DMS79 treated with DMSO at 0.1 percent for 48 hours (cell line): ENCODE results near the gene GPR18.
A peak's percentile ranks its signal among the peaks of the same experiment; 100 is the strongest.
"Not testable (repeated sequence)": the region's sequence is repeated elsewhere in the genome, so short reads cannot be mapped to it uniquely, and the experiment has no call there.

Experiments
- DNase-seq: peaks from one replicate; lab custom pipeline; 2025; lab: John Stamatoyannopoulos, UW

GPR18 gene

DNA sequence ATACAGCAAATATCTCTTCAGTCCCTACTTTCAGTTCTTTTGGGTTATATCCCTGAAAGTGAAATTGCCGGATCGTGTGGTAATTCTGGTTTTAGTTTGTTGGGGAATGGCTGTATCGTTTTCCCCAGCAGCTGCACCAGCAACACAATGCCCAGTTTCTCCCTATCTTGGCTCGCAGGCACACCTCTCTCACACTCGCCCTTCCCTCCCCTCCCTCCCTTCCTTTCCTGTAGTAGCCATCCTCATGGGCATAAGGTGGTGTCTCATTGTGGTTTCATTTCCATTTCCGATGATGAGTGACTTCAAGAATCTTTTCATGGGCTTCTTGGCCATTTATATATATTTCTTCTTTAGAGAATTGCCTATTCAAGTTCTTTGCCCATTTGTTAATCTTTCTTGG is 8.6 kb upstream of the GPR18 start:
- DNase-seq = no peak

GRCh38 chr13:99265821-99266426 is 7.7 kb upstream of the GPR18 start:
- DNase-seq = peak; percentile 84

DNA sequence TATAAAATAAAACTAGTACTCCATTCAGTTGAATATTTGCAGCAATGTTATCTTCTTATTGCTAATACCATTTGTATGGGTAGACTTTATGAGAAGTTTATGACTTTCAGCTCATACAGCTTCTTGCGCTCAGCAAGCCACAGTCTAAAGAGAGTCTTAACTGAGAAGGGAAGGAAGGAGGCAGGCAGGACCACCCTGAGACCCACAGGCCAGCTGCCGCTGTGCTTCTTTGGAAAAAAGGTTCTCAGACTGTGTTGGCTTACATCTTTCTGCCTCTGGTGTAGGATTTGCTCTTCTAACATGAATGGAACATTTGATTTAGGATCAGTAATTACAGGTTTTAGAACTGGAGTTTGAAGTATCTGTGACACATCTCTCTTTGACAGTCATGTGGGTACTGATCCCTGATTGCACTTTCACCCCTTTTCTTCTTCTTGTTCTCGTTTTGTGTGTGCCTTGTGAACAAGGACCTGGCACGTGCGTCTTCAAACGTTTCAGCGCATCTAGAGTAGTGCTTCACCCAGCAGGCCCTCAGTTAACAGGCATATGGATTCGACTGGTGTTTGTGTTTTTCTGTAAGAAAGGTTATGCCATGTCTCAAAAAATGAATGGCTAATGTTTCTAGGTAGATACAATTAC is 7.1 kb upstream of the GPR18 start:
- DNase-seq = peak; percentile 69

DNA sequence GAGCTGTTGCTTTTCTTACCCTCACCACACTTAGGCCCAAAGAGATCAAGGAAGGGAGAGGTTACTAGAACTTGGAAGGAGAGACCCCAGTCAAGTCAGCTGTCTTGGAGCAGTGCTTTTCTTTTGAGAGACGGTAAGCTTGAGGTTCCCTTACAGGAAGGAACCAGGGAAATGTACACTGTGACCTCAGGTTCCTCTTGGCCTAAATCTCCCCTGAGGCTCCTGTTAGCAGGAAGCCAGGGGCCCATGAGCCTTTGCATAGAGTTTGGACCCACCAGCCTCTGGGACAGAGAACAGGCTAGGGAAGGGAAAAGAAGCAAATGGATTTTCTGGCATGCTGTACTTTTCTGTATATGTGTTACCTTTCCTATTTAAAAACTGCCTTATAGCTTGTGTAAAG is 5.9 kb upstream of the GPR18 start:
- DNase-seq = no peak

- DNase-seq = no peak
These were observed 5.1 kb upstream of the GPR18 start for GRCh38 chr13:99263126-99263785.

- DNase-seq = no peak
These were observed 2.9 kb upstream of the GPR18 start for GRCh38 chr13:99261059-99261458.

GRCh38 chr13:99260216-99260615 is 2.0 kb upstream of the GPR18 start:
- no peak for DNase-seq

DNA sequence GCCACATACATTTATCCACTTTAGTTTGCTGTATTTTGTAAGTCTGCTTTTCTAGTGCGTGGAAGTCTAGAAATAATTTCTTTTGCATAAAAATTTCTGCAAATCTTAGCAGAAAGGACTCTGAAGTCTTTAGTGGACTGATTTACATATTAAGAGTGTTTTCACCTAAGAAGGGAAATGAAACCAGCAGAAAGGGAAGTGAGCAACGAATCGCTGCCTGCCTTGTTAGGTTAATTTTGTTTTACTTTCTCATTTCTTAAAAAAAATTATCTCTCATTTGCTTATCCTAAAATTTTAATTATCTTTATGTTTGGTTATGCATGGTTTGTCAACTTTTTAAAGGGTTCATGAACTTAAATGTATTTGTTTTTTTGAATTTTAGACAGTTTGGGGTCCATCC is 767 bp upstream of the GPR18 start:
- DNase-seq = no peak

DNA sequence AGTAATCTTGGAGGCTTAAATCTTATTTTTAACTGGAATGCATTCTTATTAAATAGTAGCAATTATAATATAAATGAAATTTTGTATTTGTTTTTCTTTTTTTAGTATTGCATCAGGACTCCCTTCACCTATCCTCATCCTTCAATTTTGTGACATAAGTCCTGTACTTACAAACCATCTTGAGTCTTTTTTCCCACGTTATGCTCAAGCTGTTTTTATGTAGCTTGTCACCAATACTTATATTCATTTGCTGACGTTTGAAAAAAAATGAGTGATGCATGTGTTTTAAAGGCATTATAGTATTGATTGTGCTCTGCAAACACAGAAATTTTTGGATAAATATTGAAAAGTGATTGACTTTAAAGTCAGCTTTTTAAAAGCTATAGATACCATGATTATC is 888 bp downstream of the GPR18 start:
- DNase-seq = no peak

- DNase-seq = no peak
These were observed 1.5 kb downstream of the GPR18 start for GRCh38 chr13:99256709-99257108.

DNA sequence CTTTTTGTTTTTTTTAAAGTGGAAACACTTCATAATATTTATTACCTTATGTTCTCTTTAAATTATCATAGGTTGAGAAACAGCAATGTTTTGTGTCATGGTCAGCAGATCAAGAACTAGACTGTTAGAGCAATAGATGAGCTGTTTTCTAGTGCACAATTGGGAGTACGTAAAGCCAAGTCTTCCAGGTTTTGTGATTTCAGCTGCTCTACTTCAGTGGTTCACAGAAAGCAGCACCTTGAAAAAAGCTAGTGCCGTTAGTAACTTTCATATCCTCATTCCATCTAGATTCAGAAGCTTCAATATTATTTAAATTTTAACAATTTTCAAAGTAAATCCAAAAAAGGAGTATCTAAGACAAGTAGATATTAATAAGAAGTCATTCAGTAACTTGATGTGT is 1.9 kb downstream of the GPR18 start:
- no peak for DNase-seq

GRCh38 chr13:99255271-99255670 is 2.9 kb downstream of the GPR18 start:
- no peak for DNase-seq

GRCh38 chr13:99254830-99255229 is 3.3 kb downstream of the GPR18 start:
- DNase-seq = no peak

GRCh38 chr13:99251921-99252320 is 6.3 kb downstream of the GPR18 start:
- DNase-seq = no peak

- DNase-seq = no peak
These were observed 7.0 kb downstream of the GPR18 start for GRCh38 chr13:99250982-99251825.

DNA sequence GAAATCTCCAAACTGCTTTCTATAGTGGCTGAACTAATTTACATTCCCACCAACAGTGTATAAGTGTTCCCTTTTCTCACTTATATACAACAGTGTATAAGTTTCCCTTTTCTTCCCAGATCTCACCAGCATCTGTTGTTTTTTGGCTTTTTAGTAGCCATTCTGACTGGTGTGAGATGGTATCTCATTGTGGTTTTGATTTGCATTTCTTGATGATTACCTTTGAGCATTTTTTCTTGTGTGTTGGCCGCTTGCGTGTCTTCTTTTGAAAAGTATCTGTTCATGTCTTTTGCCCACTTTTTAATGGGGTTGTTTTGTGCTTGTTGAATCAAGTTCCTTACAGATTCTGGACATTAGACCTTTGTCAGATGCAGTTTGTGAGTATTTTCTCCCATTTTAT is 8.6 kb downstream of the GPR18 start:
- DNase-seq = not testable (repeated sequence)

DNA sequence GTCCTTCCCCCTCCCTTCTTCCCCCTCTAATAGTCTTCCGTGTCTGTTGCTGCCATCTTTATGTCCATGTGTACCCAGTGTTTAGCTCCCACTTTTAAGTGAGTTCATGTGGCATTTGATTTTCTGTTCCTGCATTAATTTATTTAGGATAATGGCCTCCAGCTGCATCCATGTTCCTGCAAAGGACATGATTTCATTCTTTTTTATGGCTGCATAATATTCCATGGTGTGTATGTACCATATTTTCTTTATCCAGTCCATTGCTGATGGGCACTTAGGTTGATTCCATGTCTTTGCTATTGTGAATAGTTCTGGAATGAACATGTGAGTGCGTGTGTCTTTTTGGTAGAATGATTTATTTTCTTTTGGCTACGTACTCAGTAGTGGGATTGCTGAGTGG is 9.0 kb downstream of the GPR18 start:
- not testable (repeated sequence) for DNase-seq

- DNase-seq = no peak
These were observed 12.1 kb downstream of the GPR18 start for GRCh38 chr13:99246100-99246499.

- no peak for DNase-seq
These were observed 20.1 kb downstream of the GPR18 start for GRCh38 chr13:99237981-99238662.

GRCh38 chr13:99231721-99232120 is 26.5 kb downstream of the GPR18 start:
- DNase-seq = no peak

- no peak for DNase-seq
These were observed 27.2 kb downstream of the GPR18 start for GRCh38 chr13:99230991-99231390.

- DNase-seq = not testable (repeated sequence)
These were observed 27.6 kb downstream of the GPR18 start for GRCh38 chr13:99230588-99230987.
